Keratinocyte (primary cell): Measurements from ENCODE around the gene TLE1.
"Not testable (repeated sequence)": the region's sequence is repeated elsewhere in the genome, so short reads cannot be mapped to it uniquely, and the experiment has no call there.

Experiments
- EZH2 ChIP-seq: IDR thresholded peaks from one replicate; pipeline ENCODE4 v1.6.1; 2012; ENCODE audit warnings: inconsistent platforms, mild to moderate bottlenecking, low read length, moderate library complexity
- TF ChIP-seq, protein P1 (sequence below), 3 experiments: IDR thresholded peaks in 1 of 3; conservative IDR thresholded peaks in 1 of 3; optimal IDR thresholded peaks in 1 of 3; 2 replicates in 2 of 3; 3 replicates in 1 of 3; pipeline versions ENCODE3 to v1.5.1; 2011; ENCODE audit warnings: low read length in 3 of 3, mild to moderate bottlenecking in 3 of 3, moderate library complexity in 2 of 3, control low read depth in 1 of 3, inconsistent platforms in 1 of 3; ENCODE audit not compliant: insufficient read depth in 2 of 3; ENCODE audit errors: extremely low read depth in 1 of 3

DNA sequence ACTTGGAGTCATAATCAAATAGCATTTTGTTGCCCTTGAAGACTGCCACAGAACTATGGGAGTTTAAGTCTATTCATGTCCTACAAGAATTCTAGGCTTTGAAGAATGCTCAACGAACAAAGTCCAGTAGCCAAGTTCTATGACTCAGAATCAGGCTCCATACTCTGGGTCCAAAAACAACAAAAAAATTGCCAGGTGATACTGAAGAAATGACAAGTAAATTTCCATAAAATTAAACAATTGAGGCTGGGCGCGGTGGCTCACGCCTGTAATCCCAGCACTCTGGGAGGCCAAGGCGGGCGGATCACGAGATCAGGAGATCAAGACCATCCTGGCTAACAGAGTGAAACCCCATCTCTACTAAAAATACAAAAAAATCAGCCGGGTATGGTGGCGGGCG is 94.1 kb downstream of the TLE1 start:
- TF ChIP-seq, protein P1, sequence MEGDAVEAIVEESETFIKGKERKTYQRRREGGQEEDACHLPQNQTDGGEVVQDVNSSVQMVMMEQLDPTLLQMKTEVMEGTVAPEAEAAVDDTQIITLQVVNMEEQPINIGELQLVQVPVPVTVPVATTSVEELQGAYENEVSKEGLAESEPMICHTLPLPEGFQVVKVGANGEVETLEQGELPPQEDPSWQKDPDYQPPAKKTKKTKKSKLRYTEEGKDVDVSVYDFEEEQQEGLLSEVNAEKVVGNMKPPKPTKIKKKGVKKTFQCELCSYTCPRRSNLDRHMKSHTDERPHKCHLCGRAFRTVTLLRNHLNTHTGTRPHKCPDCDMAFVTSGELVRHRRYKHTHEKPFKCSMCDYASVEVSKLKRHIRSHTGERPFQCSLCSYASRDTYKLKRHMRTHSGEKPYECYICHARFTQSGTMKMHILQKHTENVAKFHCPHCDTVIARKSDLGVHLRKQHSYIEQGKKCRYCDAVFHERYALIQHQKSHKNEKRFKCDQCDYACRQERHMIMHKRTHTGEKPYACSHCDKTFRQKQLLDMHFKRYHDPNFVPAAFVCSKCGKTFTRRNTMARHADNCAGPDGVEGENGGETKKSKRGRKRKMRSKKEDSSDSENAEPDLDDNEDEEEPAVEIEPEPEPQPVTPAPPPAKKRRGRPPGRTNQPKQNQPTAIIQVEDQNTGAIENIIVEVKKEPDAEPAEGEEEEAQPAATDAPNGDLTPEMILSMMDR (optimal IDR thresholded peaks at IDR 0.05 in 1 of 3, IDR thresholded peaks at IDR 0.05 in 1 of 3, conservative IDR thresholded peaks at IDR 0.05 in 1 of 3; ENCODE audit: extremely low read depth in 1 of 3, insufficient read depth in 2 of 3, low read length in 3 of 3), result not testable (repeated sequence)
- not testable (repeated sequence) for TF ChIP-seq EZH2
